KMS-11 (cell line): ENCODE data around the gene ANKRD40.

Experiments used
- H2AFZ ChIP-seq: fragments of 200-600 bp; sonication (generic); 2 replicates; pipeline ENCODE4 v1.6.1; 2016; ENCODE audit warnings: antibody characterized with exemption, mixed run types, low read depth
- H3K27ac ChIP-seq: fragments of 200-600 bp; sonication (generic); 2 replicates; pipeline ENCODE4 v1.6.1; 2016; ENCODE audit warnings: mild to moderate bottlenecking, mixed run types
- H3K27me3 ChIP-seq: fragments of 200-600 bp; sonication (generic); 2 replicates; pipeline ENCODE4 v1.6.1; 2017; ENCODE audit warnings: mild to moderate bottlenecking, low read depth, mixed run types, moderate library complexity; ENCODE audit not compliant: insufficient read depth
- H3K36me3 ChIP-seq: fragments of 200-600 bp; sonication (generic); 2 replicates; pipeline ENCODE4 v1.6.1; 2017; ENCODE audit warnings: mild to moderate bottlenecking, mixed run types; ENCODE audit not compliant: insufficient read depth
- H3K4me1 ChIP-seq: fragments of 200-600 bp; sonication (generic); 2 replicates; pipeline ENCODE4 v1.6.1; 2016; ENCODE audit warnings: mild to moderate bottlenecking, low read depth, mixed run types; ENCODE audit not compliant: poor library complexity, severe bottlenecking
- H3K4me2 ChIP-seq: fragments of 200-600 bp; sonication (generic); 2 replicates; pipeline ENCODE4 v1.7.0; 2016; ENCODE audit warnings: mild to moderate bottlenecking, mixed run types
- H3K4me3 ChIP-seq: fragments of 200-600 bp; sonication (generic); IDR thresholded peaks from 2 replicates; pipeline ENCODE4 v1.6.1; 2017; ENCODE audit warnings: low read depth, low read length, mixed read lengths; ENCODE audit not compliant: insufficient read depth
- H3K79me2 ChIP-seq: fragments of 200-600 bp; sonication (generic); 2 replicates; pipeline ENCODE4 v1.6.1; 2016; ENCODE audit warnings: low read depth, mixed run types; ENCODE audit not compliant: insufficient read depth
- H3K9ac ChIP-seq: fragments of 200-600 bp; sonication (generic); 2 replicates; pipeline ENCODE4 v1.6.1; 2016; ENCODE audit warnings: mild to moderate bottlenecking, mixed run types
- H4K20me1 ChIP-seq: fragments of 200-600 bp; sonication (generic); 2 replicates; pipeline ENCODE4 v1.6.1; 2016; ENCODE audit warnings: mild to moderate bottlenecking, mixed run types; ENCODE audit not compliant: insufficient read depth
- TF ChIP-seq, protein P1 (sequence below): fragments of 200-600 bp; sonication (generic); conservative IDR thresholded peaks from 2 replicates; pipeline ENCODE4 v1.6.1; 2017; ENCODE audit warnings: low read depth, mild to moderate bottlenecking, antibody characterized with exemption, low read length, moderate library complexity, mixed read lengths

Gene ANKRD40, protein sequence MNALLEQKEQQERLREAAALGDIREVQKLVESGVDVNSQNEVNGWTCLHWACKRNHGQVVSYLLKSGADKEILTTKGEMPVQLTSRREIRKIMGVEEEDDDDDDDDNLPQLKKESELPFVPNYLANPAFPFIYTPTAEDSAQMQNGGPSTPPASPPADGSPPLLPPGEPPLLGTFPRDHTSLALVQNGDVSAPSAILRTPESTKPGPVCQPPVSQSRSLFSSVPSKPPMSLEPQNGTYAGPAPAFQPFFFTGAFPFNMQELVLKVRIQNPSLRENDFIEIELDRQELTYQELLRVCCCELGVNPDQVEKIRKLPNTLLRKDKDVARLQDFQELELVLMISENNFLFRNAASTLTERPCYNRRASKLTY

DNA sequence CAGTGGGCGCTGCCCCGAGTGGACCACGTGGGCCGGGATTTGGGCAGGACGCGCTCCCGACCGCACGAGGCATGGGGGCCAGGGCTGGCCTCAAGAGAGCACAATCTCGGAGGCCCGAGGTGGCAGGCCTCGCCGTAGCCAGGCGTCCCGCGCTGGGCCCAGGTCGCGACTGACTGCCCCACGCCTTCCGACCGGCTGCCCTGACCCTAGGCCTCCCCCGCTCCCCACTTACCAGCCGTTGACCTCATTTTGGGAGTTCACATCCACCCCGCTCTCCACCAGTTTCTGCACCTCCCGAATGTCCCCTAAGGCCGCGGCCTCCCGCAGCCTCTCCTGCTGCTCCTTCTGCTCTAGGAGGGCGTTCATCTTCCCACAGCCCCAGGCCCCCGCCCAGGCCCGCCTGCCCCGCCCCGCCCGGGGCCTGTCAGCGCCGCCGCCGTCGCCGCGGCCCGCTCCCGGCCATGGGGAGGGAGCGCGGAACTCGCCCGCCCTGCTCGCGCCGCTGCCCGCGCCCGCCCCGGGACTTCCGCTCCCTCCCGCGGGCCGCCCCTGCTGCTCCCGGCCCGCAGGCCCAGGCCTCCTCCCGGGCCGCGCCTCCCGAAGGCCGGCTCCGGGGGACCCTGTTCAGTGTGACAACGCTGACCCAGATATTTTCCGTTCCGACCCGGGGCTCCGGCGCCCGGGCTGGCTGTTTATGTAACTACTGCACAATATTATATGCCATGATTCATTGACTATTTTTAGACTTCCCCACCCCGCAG lies at the start of gene ANKRD40:
Gene ANKRD40 (minus strand): TSS at position 626 of the 761 bp plus-strand sequence. CDS start 260 bp downstream, at position 366.
- Histone ChIP-seq H3K79me2 (peaks cover 52% of the 10 kb centered on the region; the same call in 1 of the 2 replicates), H2AFZ (peak within 1 kb of the TSS; percentile 72), H3K4me3 (no peak within 1 kb of the TSS), H3K4me2 (peak within 1 kb of the TSS; percentile 97), H3K4me1 (peaks cover 35% of the 10 kb centered on the region), H3K36me3 (no peaks in the 10 kb centered on the region), H3K27me3 (no peaks in the 10 kb centered on the region; the same call in 1 of the 2 replicates), H3K9ac (peak within 1 kb of the TSS; percentile 81), H3K27ac (peak within 1 kb of the TSS; percentile 85), H4K20me1 (no peaks in the 10 kb centered on the region)
- TF ChIP-seq, protein P1, sequence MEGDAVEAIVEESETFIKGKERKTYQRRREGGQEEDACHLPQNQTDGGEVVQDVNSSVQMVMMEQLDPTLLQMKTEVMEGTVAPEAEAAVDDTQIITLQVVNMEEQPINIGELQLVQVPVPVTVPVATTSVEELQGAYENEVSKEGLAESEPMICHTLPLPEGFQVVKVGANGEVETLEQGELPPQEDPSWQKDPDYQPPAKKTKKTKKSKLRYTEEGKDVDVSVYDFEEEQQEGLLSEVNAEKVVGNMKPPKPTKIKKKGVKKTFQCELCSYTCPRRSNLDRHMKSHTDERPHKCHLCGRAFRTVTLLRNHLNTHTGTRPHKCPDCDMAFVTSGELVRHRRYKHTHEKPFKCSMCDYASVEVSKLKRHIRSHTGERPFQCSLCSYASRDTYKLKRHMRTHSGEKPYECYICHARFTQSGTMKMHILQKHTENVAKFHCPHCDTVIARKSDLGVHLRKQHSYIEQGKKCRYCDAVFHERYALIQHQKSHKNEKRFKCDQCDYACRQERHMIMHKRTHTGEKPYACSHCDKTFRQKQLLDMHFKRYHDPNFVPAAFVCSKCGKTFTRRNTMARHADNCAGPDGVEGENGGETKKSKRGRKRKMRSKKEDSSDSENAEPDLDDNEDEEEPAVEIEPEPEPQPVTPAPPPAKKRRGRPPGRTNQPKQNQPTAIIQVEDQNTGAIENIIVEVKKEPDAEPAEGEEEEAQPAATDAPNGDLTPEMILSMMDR: no peak

DNA sequence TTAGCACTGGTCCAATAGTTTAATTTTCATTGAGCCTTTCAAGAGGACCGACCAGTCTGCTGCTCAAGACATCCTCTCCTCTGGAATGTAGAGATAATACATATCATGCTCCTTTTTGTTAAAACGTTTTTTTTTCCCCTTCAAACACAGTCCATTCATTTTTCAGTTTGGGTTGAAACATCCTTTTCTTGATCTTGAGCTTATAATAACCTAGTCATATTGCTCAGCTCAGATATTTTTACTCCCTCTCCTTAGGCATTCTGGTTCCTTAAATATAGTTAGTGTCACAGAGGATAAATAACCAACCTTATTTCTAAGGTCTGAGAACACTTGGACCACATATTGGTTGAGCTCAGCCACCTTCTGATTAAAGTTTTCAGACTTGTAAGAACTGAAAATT lies 46.8 kb upstream of the ANKRD40 start:
- Histone ChIP-seq H2AFZ (no peak overlapping the region), H4K20me1 (no peaks in the 10 kb centered on the region), H3K27ac (no peak overlapping the region), H3K27me3 (no peaks in the 10 kb centered on the region), H3K4me2 (no peak overlapping the region), H3K79me2 (no peaks in the 10 kb centered on the region), H3K9ac (no peak overlapping the region), H3K4me1 (peaks cover 36% of the 10 kb centered on the region), H3K36me3 (peaks cover 12% of the 10 kb centered on the region; the same call in 1 of the 2 replicates), H3K4me3 (no peak overlapping the region)
- TF ChIP-seq, protein P1: no peak

DNA sequence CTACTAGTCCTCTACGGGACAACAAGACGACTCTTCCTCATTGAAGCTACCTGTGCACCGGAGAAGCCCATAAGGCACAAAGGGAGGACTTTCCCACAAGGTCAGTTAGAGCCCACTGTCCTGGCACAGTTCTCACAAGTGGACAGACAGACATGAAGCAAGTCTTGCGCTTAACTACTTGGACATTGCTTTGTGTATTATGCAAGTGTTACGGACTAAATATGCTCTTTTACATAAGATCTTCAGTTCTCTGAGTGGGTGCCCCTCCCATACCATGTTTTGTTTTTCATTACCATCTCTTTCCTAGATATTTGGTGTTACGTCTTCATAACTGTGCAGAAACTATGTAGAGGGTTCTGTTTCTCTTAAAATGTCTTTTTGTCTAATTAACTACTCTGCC lies 41.5 kb upstream of the ANKRD40 start:
- TF ChIP-seq, protein P1: no peak
- Histone ChIP-seq H3K4me1 (no peaks in the 10 kb centered on the region), H3K27me3 (no peaks in the 10 kb centered on the region), H3K79me2 (peaks cover 3% of the 10 kb centered on the region; the same call in 1 of the 2 replicates), H3K27ac (no peak overlapping the region), H3K4me2 (no peak overlapping the region), H2AFZ (no peak overlapping the region), H3K36me3 (peaks cover 40% of the 10 kb centered on the region; the same call in 1 of the 2 replicates), H3K9ac (no peak overlapping the region), H3K4me3 (no peak overlapping the region), H4K20me1 (no peaks in the 10 kb centered on the region)

DNA sequence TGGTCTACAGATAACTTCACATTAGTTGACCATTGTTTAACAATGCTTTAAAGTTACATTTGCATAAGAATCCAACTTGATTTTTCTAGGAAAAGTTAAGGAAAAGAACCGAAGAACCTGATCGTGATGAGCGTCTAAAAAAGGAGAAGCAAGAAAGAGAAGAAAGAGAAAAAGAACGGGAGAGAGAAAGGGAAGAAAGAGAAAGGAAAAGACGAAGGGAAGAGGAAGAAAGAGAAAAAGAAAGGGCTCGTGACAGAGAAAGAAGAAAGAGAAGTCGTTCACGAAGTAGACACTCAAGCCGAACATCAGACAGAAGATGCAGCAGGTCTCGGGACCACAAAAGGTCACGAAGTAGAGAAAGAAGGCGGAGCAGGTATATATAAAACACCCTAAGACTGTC lies 37.9 kb upstream of the ANKRD40 start:
- no peak overlapping the region for H3K4me3 ChIP-seq

More for the DNA sequence above, 37.9 kb upstream of the ANKRD40 start:
- Histone ChIP-seq H3K27me3 (no peaks in the 10 kb centered on the region), H3K36me3 (peaks cover 64% of the 10 kb centered on the region; the same call in 1 of the 2 replicates), H3K9ac (no peak overlapping the region), H4K20me1 (no peaks in the 10 kb centered on the region; the same call in 1 of the 2 replicates), H3K4me1 (peaks cover 4% of the 10 kb centered on the region), H3K79me2 (peaks cover 18% of the 10 kb centered on the region; the same call in 1 of the 2 replicates), H3K27ac (no peak overlapping the region), H2AFZ (no peak overlapping the region), H3K4me2 (no peak overlapping the region)
- TF ChIP-seq, protein P1: no peak
